ENCODE measurements around the gene WDFY3.

Gene WDFY3

DNA sequence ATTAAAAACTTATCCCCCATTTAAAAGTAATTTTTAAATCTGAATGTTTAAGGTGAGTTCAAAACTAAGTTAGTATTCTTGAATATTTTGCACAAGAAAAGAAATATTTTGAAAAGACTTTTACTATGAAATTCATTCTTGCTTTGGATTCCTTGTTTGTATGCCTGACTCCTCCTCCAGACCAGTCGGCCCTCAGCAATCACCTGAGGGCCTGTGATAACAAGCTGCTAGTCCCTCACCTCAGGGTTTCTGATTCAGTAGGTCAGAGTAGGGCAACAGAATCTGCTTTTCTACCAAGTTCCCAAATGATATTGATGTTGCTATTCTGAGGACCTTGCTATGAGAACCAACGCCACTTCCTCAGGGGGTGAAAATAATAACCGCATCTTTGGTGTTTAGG lies 228.8 kb downstream of the WDFY3 start:
- H3K4me3 ChIP-seq (ENCODE audit: low read depth, low read length): no peak overlapping the region
- DNase-seq (ENCODE audit: low read depth): no peak
- TF ChIP-seq, protein P1, sequence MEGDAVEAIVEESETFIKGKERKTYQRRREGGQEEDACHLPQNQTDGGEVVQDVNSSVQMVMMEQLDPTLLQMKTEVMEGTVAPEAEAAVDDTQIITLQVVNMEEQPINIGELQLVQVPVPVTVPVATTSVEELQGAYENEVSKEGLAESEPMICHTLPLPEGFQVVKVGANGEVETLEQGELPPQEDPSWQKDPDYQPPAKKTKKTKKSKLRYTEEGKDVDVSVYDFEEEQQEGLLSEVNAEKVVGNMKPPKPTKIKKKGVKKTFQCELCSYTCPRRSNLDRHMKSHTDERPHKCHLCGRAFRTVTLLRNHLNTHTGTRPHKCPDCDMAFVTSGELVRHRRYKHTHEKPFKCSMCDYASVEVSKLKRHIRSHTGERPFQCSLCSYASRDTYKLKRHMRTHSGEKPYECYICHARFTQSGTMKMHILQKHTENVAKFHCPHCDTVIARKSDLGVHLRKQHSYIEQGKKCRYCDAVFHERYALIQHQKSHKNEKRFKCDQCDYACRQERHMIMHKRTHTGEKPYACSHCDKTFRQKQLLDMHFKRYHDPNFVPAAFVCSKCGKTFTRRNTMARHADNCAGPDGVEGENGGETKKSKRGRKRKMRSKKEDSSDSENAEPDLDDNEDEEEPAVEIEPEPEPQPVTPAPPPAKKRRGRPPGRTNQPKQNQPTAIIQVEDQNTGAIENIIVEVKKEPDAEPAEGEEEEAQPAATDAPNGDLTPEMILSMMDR (conservative IDR thresholded peaks at IDR 0.05; ENCODE audit: low read depth, low read length): no peak

DNA sequence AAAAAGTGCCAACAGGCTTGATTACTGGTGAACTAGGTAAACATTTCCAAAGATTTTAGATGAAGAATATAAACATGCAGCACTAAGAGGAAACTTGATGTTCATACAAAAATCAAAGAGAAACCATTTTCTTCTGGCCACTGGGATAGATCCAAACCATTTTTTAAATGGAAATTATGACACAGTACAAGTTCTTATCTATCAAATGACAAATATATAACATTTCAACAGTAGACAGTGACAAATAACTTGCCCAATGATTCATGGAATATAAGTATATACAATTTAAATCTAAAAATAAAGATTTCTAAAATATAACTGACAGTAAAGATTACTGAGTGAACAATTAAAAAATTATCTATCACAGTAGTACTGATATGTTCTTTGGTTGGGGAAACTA lies 232.5 kb downstream of the WDFY3 start:
- TF ChIP-seq, protein P1 (conservative IDR thresholded peaks at IDR 0.05; ENCODE audit: low read depth, low read length): no peak
- DNase-seq (ENCODE audit: low read depth): no peak
- H3K4me3 ChIP-seq (ENCODE audit: low read depth, low read length): no peak overlapping the region

DNA sequence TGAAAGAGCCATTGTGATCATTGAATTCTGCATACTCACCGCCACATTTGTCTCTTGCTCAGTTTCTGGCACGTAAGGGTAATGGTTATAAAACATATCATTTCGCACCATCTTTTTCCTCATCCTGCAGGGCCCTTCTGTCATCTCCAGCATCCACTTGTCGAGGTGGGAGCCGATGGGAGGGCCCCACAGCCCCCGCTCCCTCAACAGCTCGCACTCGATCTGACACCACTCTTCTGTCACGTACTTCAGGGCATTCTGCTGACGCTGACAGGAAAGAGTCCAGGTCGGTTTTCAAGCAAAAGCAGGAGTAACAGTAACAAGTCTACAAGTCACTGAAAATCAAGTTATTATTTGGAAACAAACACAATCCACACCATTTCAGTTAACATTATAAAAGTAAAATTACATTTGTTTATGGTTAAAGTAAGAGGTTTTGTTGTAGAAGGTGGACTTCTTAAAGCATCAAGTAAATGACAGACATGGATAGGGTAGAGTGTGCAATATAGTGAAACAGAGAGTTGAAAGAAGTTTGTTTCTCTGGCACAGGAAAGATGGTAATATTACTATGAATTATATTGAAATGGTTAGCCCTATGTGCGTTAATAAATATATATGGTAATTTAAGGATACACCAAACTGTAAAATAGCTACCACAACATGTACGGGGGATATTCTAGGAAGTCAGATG lies 233.0 kb downstream of the WDFY3 start:
- DNase-seq (ENCODE audit: low read depth): no peak
- TF ChIP-seq, protein P1 (conservative IDR thresholded peaks at IDR 0.05; ENCODE audit: low read depth, low read length): no peak
- H3K4me3 ChIP-seq (ENCODE audit: low read depth, low read length): no peak overlapping the region

DNA sequence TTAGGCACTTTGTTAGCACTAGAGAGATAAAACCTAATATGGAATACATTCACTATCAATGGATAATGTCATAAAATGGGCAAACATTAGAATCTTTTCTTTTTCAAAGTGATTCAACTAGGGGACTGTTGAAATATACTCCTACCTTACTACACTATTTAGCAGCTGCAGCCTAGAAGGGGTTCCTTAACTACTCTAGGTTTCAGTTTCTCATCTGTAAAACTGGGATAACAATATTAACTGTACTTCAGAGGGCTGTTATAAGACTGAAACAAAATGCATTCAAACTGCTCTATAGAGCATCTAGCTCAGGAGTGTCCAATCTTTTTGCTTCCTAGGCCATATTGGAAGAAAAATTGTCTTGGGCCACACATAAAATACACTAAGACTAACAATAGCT lies 236.1 kb downstream of the WDFY3 start:
- no peak for DNase-seq (ENCODE audit: low read depth)
- no peak overlapping the region for H3K4me3 ChIP-seq (ENCODE audit: low read depth, low read length)
- TF ChIP-seq, protein P1 (conservative IDR thresholded peaks at IDR 0.05; ENCODE audit: low read depth, low read length): no peak

DNA sequence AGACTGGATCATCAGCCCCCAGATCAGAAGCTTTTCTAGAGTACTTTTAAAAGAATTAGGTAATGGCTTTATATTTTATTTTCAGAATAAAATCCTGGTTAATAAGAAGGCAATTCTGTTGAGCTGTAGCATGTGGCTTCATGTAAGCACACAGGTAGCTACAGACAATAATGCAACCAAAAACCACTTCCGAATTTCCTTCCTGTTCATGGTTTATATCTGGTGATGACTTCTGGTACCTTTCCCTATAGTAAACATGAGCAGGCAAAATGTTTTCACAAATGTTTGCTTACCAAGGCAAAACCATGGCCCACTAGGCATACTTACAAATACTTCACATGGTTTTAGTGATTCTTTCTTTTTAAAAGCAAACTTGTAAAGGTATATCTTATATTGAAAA lies 239.0 kb downstream of the WDFY3 start:
- no peak for DNase-seq (ENCODE audit: low read depth)
- H3K4me3 ChIP-seq (ENCODE audit: low read depth, low read length): no peak overlapping the region
- TF ChIP-seq, protein P1 (conservative IDR thresholded peaks at IDR 0.05; ENCODE audit: low read depth, low read length): no peak

DNA sequence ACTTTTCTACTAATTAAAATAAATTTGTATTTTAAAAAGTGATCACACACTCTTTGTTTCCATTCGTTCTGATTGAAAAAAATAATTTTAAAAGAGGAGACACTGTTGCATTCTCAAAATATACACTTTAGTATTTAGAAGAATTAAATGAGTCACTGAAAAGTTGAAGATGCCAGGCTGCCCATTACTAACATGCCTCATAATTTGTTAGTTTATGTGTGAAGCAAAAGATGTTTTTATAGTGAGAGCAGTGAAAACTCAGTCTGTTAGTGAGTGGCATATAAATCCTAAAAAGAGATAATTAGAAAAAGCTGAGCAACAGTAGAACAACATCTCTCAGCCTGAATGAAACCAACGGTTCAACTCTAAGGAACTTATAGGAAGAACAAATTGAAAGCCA lies 240.1 kb downstream of the WDFY3 start:
- no peak for DNase-seq (ENCODE audit: low read depth)
- H3K4me3 ChIP-seq (ENCODE audit: low read depth, low read length): no peak overlapping the region
- TF ChIP-seq, protein P1 (conservative IDR thresholded peaks at IDR 0.05; ENCODE audit: low read depth, low read length): no peak

DNA sequence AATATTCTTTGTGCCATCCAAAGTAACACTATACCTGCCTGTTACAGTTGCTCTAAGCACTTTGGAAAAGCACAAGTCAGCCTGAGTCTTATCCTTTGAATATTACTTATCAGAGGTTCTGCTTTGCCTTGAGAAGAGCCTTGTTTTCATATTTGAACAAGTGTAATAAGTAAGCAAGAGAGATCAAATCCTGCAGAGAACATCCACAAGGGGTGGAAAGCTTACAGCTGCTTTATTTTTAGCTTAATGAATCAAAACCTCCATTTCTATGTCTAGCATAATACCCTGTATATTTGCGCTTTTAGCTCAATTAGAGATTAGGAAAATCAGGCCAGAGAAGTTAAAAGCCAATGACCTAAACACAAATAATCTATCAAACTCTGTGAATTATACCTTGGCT lies 243.8 kb downstream of the WDFY3 start:
- TF ChIP-seq, protein P1 (conservative IDR thresholded peaks at IDR 0.05; ENCODE audit: low read depth, low read length): no peak
- H3K4me3 ChIP-seq (ENCODE audit: low read depth, low read length): no peak overlapping the region
- DNase-seq (ENCODE audit: low read depth): no peak

All from choroid plexus epithelial cell (primary cell).